ENCODE measurements around the gene PRKD3.

DNA sequence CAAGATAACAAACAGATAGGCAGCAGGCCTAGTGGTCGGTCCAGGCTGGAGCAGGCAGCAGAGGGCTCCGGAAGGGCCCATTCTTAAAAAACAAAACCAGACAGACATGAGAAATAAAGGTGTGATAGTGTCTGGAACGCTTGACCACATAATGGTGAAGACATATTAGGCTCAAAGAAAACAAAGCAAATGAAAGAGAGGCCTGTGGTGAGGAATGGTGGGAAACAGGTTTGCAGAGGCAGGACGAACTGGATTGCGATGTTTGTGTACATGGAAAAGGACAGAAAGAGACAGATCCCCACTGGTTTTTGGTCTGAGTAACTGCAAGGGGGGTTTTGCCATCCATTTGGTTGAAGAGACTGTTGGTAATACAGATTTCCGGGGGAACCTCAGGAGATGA is 39.7 kb upstream of the PRKD3 start:
- TF ChIP-seq, protein P1, sequence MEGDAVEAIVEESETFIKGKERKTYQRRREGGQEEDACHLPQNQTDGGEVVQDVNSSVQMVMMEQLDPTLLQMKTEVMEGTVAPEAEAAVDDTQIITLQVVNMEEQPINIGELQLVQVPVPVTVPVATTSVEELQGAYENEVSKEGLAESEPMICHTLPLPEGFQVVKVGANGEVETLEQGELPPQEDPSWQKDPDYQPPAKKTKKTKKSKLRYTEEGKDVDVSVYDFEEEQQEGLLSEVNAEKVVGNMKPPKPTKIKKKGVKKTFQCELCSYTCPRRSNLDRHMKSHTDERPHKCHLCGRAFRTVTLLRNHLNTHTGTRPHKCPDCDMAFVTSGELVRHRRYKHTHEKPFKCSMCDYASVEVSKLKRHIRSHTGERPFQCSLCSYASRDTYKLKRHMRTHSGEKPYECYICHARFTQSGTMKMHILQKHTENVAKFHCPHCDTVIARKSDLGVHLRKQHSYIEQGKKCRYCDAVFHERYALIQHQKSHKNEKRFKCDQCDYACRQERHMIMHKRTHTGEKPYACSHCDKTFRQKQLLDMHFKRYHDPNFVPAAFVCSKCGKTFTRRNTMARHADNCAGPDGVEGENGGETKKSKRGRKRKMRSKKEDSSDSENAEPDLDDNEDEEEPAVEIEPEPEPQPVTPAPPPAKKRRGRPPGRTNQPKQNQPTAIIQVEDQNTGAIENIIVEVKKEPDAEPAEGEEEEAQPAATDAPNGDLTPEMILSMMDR (IDR thresholded peaks at IDR 0.05): no peak
- no peak for TF ChIP-seq EP300 (IDR thresholded peaks at IDR 0.05)
- TF ChIP-seq POLR2A (IDR thresholded peaks at IDR 0.05): no peak

Data from gastroesophageal sphincter (tissue), 3 donors.